Measurements from ENCODE around the gene VAV3. TPM values are rescaled to one million over a fixed set of nuclear protein-coding genes. Genes with fewer than 3 reads are reported as not detected.

VAV3 gene
- total RNA-seq, 4 donors from 2014 or later = 2.2 to 20.4 (median 4.0) TPM

DNA sequence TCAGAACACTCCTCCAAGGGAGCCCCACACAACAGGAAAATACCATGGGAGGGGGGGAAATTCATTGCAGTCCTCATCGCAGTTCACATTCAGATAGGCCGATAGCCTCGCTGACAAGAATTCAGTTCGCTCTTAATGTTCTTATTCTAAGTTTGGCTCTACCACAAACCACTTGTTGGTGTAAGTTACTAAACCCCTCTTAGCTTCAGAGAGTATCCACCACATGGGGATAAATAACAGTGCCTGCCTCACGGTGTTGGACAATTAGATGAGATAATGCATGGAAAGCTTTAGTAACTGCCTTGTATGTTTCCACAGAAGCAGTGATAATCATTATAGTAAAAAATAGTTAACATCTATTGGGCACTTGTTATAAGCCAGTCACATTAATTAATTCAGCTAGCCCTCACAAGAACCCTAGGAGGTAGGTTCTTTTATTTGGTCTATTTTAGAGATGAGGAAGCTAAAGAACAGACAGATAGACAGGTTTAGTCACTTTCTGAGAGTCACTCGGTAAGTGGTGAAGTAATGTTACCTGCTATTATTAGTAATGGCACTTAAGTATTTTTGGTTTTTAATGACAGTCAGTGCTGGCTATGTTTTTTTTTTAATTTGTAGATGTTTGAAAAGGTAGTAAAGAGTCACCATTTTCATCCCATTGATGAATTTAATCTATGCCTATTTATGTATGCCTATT lies 10.1 kb downstream of the VAV3 start:
- DNase-seq (ENCODE audit: low spot score in 2 of 2) = no peak
- Histone ChIP-seq H3K4me3 (no peak overlapping the region), H3K36me3 (no peaks in the 10 kb centered on the region), H3K4me1 (no peaks in the 10 kb centered on the region), H3K27ac (no peak overlapping the region), H3K9me3 (no peaks in the 10 kb centered on the region), H3K27me3 (no peaks in the 10 kb centered on the region)
- 94 to 95% methylated on average over 6 of the region's 6 CpGs for WGBS, 2 donors
- TF ChIP-seq POLR2A (IDR thresholded peaks at IDR 0.05) = no peak
- TF ChIP-seq EP300 (IDR thresholded peaks at IDR 0.05) = no peak
- no peak for TF ChIP-seq CTCF (IDR thresholded peaks at IDR 0.05)

GRCh38 chr1:107954126-107954525 lies 10.9 kb downstream of the VAV3 start:
- H3K4me3 ChIP-seq = no peak overlapping the region
- no peaks in the 10 kb centered on the region for H3K36me3 ChIP-seq
- no peak for DNase-seq (ENCODE audit: low spot score in 2 of 2)
- no peak overlapping the region for H3K27ac ChIP-seq
- H3K9me3 ChIP-seq = no peaks in the 10 kb centered on the region
- no peaks in the 10 kb centered on the region for H3K27me3 ChIP-seq
- H3K4me1 ChIP-seq = no peaks in the 10 kb centered on the region
- TF ChIP-seq EP300 (IDR thresholded peaks at IDR 0.05) (no peak), POLR2A (IDR thresholded peaks at IDR 0.05) (no peak), CTCF (IDR thresholded peaks at IDR 0.05) (no peak)

DNA sequence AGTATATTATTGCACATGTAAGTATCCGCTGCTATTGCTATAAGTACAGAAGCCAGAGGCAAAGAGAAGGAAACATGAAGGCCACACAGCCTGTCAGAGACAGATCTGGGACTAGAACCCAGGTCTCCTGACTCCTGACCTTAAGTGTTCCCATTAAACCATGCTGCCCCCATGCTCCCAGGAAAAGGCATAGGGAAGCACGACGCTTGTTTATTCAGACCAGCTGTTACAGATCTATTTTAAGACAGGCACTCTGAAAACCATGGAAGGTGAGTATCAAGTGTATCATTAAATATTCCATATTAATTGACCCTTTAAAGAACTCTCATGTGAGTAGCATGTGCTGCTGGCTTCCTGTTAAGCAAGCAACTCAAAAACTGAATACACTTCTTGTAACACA lies 11.4 kb downstream of the VAV3 start:
- WGBS, 2 donors = 67 to 73% methylated on average over 3 of the region's 3 CpGs
- no peak for TF ChIP-seq CTCF (IDR thresholded peaks at IDR 0.05)
- TF ChIP-seq EP300 (IDR thresholded peaks at IDR 0.05) = no peak
- TF ChIP-seq POLR2A (IDR thresholded peaks at IDR 0.05) = no peak
- Histone ChIP-seq H3K4me3 (no peak overlapping the region), H3K36me3 (no peaks in the 10 kb centered on the region), H3K27me3 (no peaks in the 10 kb centered on the region), H3K27ac (peak overlapping the region in 1 of 4 donors; percentile 20), H3K4me1 (no peaks in the 10 kb centered on the region), H3K9me3 (no peaks in the 10 kb centered on the region)
- DNase-seq (ENCODE audit: low spot score in 2 of 2) = peak in 1 of 2 donors; percentile 25

DNA sequence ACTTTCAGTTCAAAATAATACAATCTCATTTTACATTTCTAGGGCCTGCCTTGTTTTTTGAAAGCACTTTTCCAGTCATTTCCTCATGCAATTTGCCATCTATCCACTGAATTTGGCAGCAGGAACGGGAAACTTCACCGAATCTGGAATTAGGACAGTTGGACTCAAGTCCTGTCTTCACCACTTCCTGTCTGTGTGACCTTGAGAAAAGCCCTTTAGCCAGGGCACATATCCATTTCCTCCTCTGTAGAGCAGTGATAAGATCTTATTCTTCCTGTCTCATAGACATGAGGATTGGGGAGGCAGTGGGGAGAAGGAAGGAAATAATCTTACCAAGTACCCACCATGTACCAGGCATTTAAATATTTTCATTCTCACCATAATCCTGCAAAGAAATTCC lies 12.0 kb downstream of the VAV3 start:
- Histone ChIP-seq H3K27ac (peak overlapping the region in 1 of 4 donors; percentile 20), H3K27me3 (no peaks in the 10 kb centered on the region), H3K4me1 (no peaks in the 10 kb centered on the region), H3K4me3 (no peak overlapping the region), H3K9me3 (no peaks in the 10 kb centered on the region), H3K36me3 (no peaks in the 10 kb centered on the region)
- TF ChIP-seq CTCF (IDR thresholded peaks at IDR 0.05) (no peak), POLR2A (IDR thresholded peaks at IDR 0.05) (no peak), EP300 (IDR thresholded peaks at IDR 0.05) (no peak)
- DNase-seq (ENCODE audit: low spot score in 2 of 2) = no peak
- WGBS, 2 donors = 33 to 54% methylated on average over 2 of the region's 2 CpGs

DNA sequence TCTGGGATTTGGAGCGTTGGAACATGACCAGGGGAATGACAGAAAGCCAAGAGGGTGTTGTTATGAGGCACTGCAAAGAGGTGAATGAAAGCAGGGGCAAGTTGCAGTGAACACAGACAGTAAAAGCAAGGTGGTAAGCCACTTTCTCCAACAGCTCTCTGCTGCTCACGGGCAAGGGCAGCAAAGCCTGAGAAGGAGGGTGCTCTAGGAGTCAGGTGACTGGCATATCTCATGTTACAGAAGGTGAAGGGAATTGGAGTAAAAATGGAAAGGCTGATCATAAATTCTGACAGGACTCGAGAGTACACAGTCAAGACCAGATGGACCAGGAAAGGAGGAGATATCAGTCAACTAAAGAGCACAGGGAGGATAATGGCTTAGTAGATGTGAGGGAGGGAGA lies 14.5 kb downstream of the VAV3 start:
- Histone ChIP-seq H3K4me1 (no peaks in the 10 kb centered on the region), H3K4me3 (no peak overlapping the region), H3K36me3 (no peaks in the 10 kb centered on the region), H3K27me3 (no peaks in the 10 kb centered on the region), H3K27ac (no peak overlapping the region), H3K9me3 (no peaks in the 10 kb centered on the region)
- no peak for TF ChIP-seq CTCF (IDR thresholded peaks at IDR 0.05)
- no peak for TF ChIP-seq EP300 (IDR thresholded peaks at IDR 0.05)
- TF ChIP-seq POLR2A (IDR thresholded peaks at IDR 0.05) = no peak
- no peak for DNase-seq (ENCODE audit: low spot score in 2 of 2)
- WGBS, 2 donors = 65 to 83% methylated on average over 3 of the region's 3 CpGs
